ENCODE data around the gene MVD. TPM values are rescaled to one million over a fixed set of nuclear protein-coding genes. Genes with fewer than 3 reads are reported as not detected.
A peak's percentile ranks its signal among the peaks of the same experiment; 100 is the strongest.

MVD gene
- total and polyA plus RNA-seq, 2 of the 13 experiments (the other 11 are each of a cell fraction or from before 2014, with no cell fraction given): 28.1 to 187 TPM

- TF ChIP-seq ZNF580 (CRISPR knock-in tag; IDR thresholded peaks at IDR 0.05; ENCODE audit: borderline replicate concordance, low read depth) (no peak), ZNF280D (CRISPR knock-in tag; IDR thresholded peaks at IDR 0.05) (peak; percentile 61), HNF1B (CRISPR knock-in tag; IDR thresholded peaks at IDR 0.05) (0 out of 2 replicates have a peak, but pooled peaks have one; percentile 4), ZBTB39 (CRISPR knock-in tag; IDR thresholded peaks at IDR 0.05) (peak; percentile 92; the same call in 1 of the 2 replicates), ZNF430 (CRISPR knock-in tag; IDR thresholded peaks at IDR 0.05) (peak; percentile 93), ZNF329 (CRISPR knock-in tag; IDR thresholded peaks at IDR 0.05; ENCODE audit: low read depth) (peak; percentile 86), CERS6 (CRISPR knock-in tag; IDR thresholded peaks at IDR 0.05) (no peak), TFDP2 (CRISPR knock-in tag; IDR thresholded peaks at IDR 0.05) (peak; percentile 47; the same call in 1 of the 2 replicates), THAP9 (CRISPR knock-in tag; IDR thresholded peaks at IDR 0.05; ENCODE audit: borderline replicate concordance) (no peak), ZNF7 (CRISPR knock-in tag; IDR thresholded peaks at IDR 0.05) (peak; percentile 18; the same call in 1 of the 2 replicates), KLF15 (CRISPR knock-in tag; IDR thresholded peaks at IDR 0.05; ENCODE audit: borderline replicate concordance) (no peak), NFATC3 (CRISPR knock-in tag; IDR thresholded peaks at IDR 0.05) (no peak), CSRNP2 (CRISPR knock-in tag; conservative IDR thresholded peaks at IDR 0.05; ENCODE audit: low read depth) (0 out of 2 replicates have a peak, but pooled peaks have one; percentile 84)
Measured at GRCh38 chr16:88650749-88651275, 12.1 kb downstream of the MVD start, which contains the start of gene CYBA (continued).

Data from HepG2 (cell line).